Measurements from ENCODE around the gene NFASC.

NFASC gene

GRCh38 chr1:205062895-205063294 lies 192.2 kb downstream of the NFASC start:
- WGBS, 2 experiments (ENCODE audit: insufficient coverage in 2 of 2), result 75 to 100% methylated on average over 1 of the region's 3 CpGs

GRCh38 chr1:205064301-205064700 lies 193.6 kb downstream of the NFASC start:
- H3K27ac ChIP-seq (ENCODE audit: low read depth, low read length, severe bottlenecking), result no peak overlapping the region
- H3K4me3 ChIP-seq (ENCODE audit: extremely low read depth, insufficient read depth, low read length, poor library complexity, severe bottlenecking), result no peak overlapping the region
- 90 to 96% methylated on average over 5 to 11 of the region's 11 CpGs for WGBS, 2 experiments (ENCODE audit: insufficient coverage in 2 of 2)
- H3K9me3 ChIP-seq (ENCODE audit: control insufficient read depth, low read length), result no peaks in the 10 kb centered on the region
- H3K36me3 ChIP-seq (ENCODE audit: control insufficient read depth, insufficient read depth, low read length), result no peaks in the 10 kb centered on the region
- H3K4me1 ChIP-seq (ENCODE audit: control insufficient read depth, insufficient read depth, low read length, poor library complexity, severe bottlenecking), result no peaks in the 10 kb centered on the region

More at GRCh38 chr1:205062895-205063294, 192.2 kb downstream of the NFASC start:
- Histone ChIP-seq H3K27ac (ENCODE audit: low read depth, low read length, severe bottlenecking) (no peak overlapping the region), H3K36me3 (ENCODE audit: control insufficient read depth, insufficient read depth, low read length) (no peaks in the 10 kb centered on the region), H3K4me1 (ENCODE audit: control insufficient read depth, insufficient read depth, low read length, poor library complexity, severe bottlenecking) (no peaks in the 10 kb centered on the region), H3K4me3 (ENCODE audit: extremely low read depth, insufficient read depth, low read length, poor library complexity, severe bottlenecking) (no peak overlapping the region), H3K9me3 (ENCODE audit: control insufficient read depth, low read length) (no peaks in the 10 kb centered on the region)

- Histone ChIP-seq H3K9me3 (ENCODE audit: control insufficient read depth, low read length) (no peaks in the 10 kb centered on the region), H3K36me3 (ENCODE audit: control insufficient read depth, insufficient read depth, low read length) (no peaks in the 10 kb centered on the region), H3K4me3 (ENCODE audit: extremely low read depth, insufficient read depth, low read length, poor library complexity, severe bottlenecking) (no peak overlapping the region), H3K4me1 (ENCODE audit: control insufficient read depth, insufficient read depth, low read length, poor library complexity, severe bottlenecking) (no peaks in the 10 kb centered on the region), H3K27ac (ENCODE audit: low read depth, low read length, severe bottlenecking) (no peak overlapping the region)
- WGBS, 2 experiments (ENCODE audit: insufficient coverage in 2 of 2), result 96 to 97% methylated on average over 7 to 9 of the region's 9 CpGs
These were observed 194.2 kb downstream of the NFASC start for GRCh38 chr1:205064741-205065316.

- no peak overlapping the region for H3K4me3 ChIP-seq (ENCODE audit: extremely low read depth, insufficient read depth, low read length, poor library complexity, severe bottlenecking)
- WGBS, 2 experiments (ENCODE audit: insufficient coverage in 2 of 2), result 96 to 98% methylated on average over 6 to 12 of the region's 14 CpGs
These were observed 195.0 kb downstream of the NFASC start for GRCh38 chr1:205065666-205066065.

GRCh38 chr1:205066141-205066818 lies 195.6 kb downstream of the NFASC start:
- WGBS, 2 experiments (ENCODE audit: insufficient coverage in 2 of 2), result 86 to 91% methylated on average over 9 to 10 of the region's 13 CpGs
- no peaks in the 10 kb centered on the region for H3K9me3 ChIP-seq (ENCODE audit: control insufficient read depth, low read length)
- H3K36me3 ChIP-seq (ENCODE audit: control insufficient read depth, insufficient read depth, low read length), result no peaks in the 10 kb centered on the region
- H3K27ac ChIP-seq (ENCODE audit: low read depth, low read length, severe bottlenecking), result no peak overlapping the region
- H3K4me3 ChIP-seq (ENCODE audit: extremely low read depth, insufficient read depth, low read length, poor library complexity, severe bottlenecking), result no peak overlapping the region
- no peaks in the 10 kb centered on the region for H3K4me1 ChIP-seq (ENCODE audit: control insufficient read depth, insufficient read depth, low read length, poor library complexity, severe bottlenecking)

More at GRCh38 chr1:205065666-205066065, 195.0 kb downstream of the NFASC start:
- Histone ChIP-seq H3K4me1 (ENCODE audit: control insufficient read depth, insufficient read depth, low read length, poor library complexity, severe bottlenecking) (no peaks in the 10 kb centered on the region), H3K9me3 (ENCODE audit: control insufficient read depth, low read length) (no peaks in the 10 kb centered on the region), H3K27ac (ENCODE audit: low read depth, low read length, severe bottlenecking) (no peak overlapping the region), H3K36me3 (ENCODE audit: control insufficient read depth, insufficient read depth, low read length) (no peaks in the 10 kb centered on the region)

- H3K4me1 ChIP-seq (ENCODE audit: control insufficient read depth, insufficient read depth, low read length, poor library complexity, severe bottlenecking), result no peaks in the 10 kb centered on the region
- no peaks in the 10 kb centered on the region for H3K9me3 ChIP-seq (ENCODE audit: control insufficient read depth, low read length)
- H3K36me3 ChIP-seq (ENCODE audit: control insufficient read depth, insufficient read depth, low read length), result no peaks in the 10 kb centered on the region
- WGBS, 2 experiments (ENCODE audit: insufficient coverage in 2 of 2), result 94% methylated on average over 6 of the region's 6 CpGs
- H3K27ac ChIP-seq (ENCODE audit: low read depth, low read length, severe bottlenecking), result no peak overlapping the region
- H3K4me3 ChIP-seq (ENCODE audit: extremely low read depth, insufficient read depth, low read length, poor library complexity, severe bottlenecking), result no peak overlapping the region
These were observed 196.4 kb downstream of the NFASC start for GRCh38 chr1:205067031-205067430.

GRCh38 chr1:205068001-205068400 lies 197.3 kb downstream of the NFASC start:
- Histone ChIP-seq H3K4me1 (ENCODE audit: control insufficient read depth, insufficient read depth, low read length, poor library complexity, severe bottlenecking) (no peaks in the 10 kb centered on the region), H3K4me3 (ENCODE audit: extremely low read depth, insufficient read depth, low read length, poor library complexity, severe bottlenecking) (no peak overlapping the region), H3K9me3 (ENCODE audit: control insufficient read depth, low read length) (no peaks in the 10 kb centered on the region), H3K27ac (ENCODE audit: low read depth, low read length, severe bottlenecking) (no peak overlapping the region), H3K36me3 (ENCODE audit: control insufficient read depth, insufficient read depth, low read length) (no peaks in the 10 kb centered on the region)
- 93% methylated on average over 4 of the region's 4 CpGs; no CpG with 5 or more reads in 1 of the 2 experiments for WGBS, 2 experiments (ENCODE audit: insufficient coverage in 2 of 2)

GRCh38 chr1:205068457-205069040 lies 197.9 kb downstream of the NFASC start:
- H3K4me3 ChIP-seq (ENCODE audit: extremely low read depth, insufficient read depth, low read length, poor library complexity, severe bottlenecking), result no peak overlapping the region
- no peaks in the 10 kb centered on the region for H3K9me3 ChIP-seq (ENCODE audit: control insufficient read depth, low read length)
- WGBS, 2 experiments (ENCODE audit: insufficient coverage in 2 of 2), result 94 to 100% methylated on average over 1 to 2 of the region's 2 CpGs
- no peak overlapping the region for H3K27ac ChIP-seq (ENCODE audit: low read depth, low read length, severe bottlenecking)
- no peaks in the 10 kb centered on the region for H3K36me3 ChIP-seq (ENCODE audit: control insufficient read depth, insufficient read depth, low read length)
- no peaks in the 10 kb centered on the region for H3K4me1 ChIP-seq (ENCODE audit: control insufficient read depth, insufficient read depth, low read length, poor library complexity, severe bottlenecking)

GRCh38 chr1:205069371-205070125 lies 198.9 kb downstream of the NFASC start:
- Histone ChIP-seq H3K27ac (ENCODE audit: low read depth, low read length, severe bottlenecking) (no peak overlapping the region), H3K4me3 (ENCODE audit: extremely low read depth, insufficient read depth, low read length, poor library complexity, severe bottlenecking) (no peak overlapping the region), H3K36me3 (ENCODE audit: control insufficient read depth, insufficient read depth, low read length) (no peaks in the 10 kb centered on the region), H3K4me1 (ENCODE audit: control insufficient read depth, insufficient read depth, low read length, poor library complexity, severe bottlenecking) (no peaks in the 10 kb centered on the region), H3K9me3 (ENCODE audit: control insufficient read depth, low read length) (no peaks in the 10 kb centered on the region)
- 93 to 95% methylated on average over 39 to 41 of the region's 42 CpGs for WGBS, 2 experiments (ENCODE audit: insufficient coverage in 2 of 2)

GRCh38 chr1:205071028-205071409 lies 200.4 kb downstream of the NFASC start:
- no peaks in the 10 kb centered on the region for H3K9me3 ChIP-seq (ENCODE audit: control insufficient read depth, low read length)
- no peaks in the 10 kb centered on the region for H3K4me1 ChIP-seq (ENCODE audit: control insufficient read depth, insufficient read depth, low read length, poor library complexity, severe bottlenecking)
- H3K36me3 ChIP-seq (ENCODE audit: control insufficient read depth, insufficient read depth, low read length), result no peaks in the 10 kb centered on the region
- no peak overlapping the region for H3K27ac ChIP-seq (ENCODE audit: low read depth, low read length, severe bottlenecking)
- WGBS, 2 experiments (ENCODE audit: insufficient coverage in 2 of 2), result 84 to 96% methylated on average over 2 of the region's 2 CpGs
- no peak overlapping the region for H3K4me3 ChIP-seq (ENCODE audit: extremely low read depth, insufficient read depth, low read length, poor library complexity, severe bottlenecking)
